ENCODE results near the gene BCL2L11. TPM values are rescaled to one million over a fixed set of nuclear protein-coding genes. Genes with fewer than 3 reads are reported as not detected.

BCL2L11 gene
- total RNA-seq, 1 donor from 2014 or later: 32.5 TPM

DNA sequence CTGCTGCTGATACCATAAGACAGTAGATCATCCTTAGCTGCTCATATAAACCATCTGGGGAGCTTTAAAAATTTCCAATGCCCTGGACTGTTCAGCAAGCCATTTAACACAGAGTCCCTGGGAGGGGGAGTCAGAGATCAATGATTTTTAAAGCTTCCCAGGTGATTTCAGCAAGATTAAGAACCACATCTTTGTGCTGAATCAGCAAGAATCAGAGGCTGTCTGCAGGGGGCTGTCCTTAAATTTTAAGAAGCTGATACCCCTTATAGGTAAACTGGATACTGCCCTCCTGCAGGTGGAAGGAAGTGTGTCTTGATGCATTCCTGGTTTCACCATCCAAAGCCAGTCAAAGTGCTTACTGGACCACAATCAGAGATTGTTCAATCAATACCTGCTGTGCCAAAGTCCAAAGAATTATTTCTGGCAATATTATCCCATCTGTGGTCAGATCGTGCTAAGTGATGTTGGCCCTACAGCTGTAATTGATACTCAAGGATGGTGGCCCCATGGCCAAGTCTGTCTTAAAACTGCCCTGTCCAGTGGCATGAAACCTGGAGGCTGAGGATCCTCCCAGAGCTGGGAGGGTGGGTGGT is 72.2 kb downstream of the BCL2L11 start:
- TF ChIP-seq, protein P1, sequence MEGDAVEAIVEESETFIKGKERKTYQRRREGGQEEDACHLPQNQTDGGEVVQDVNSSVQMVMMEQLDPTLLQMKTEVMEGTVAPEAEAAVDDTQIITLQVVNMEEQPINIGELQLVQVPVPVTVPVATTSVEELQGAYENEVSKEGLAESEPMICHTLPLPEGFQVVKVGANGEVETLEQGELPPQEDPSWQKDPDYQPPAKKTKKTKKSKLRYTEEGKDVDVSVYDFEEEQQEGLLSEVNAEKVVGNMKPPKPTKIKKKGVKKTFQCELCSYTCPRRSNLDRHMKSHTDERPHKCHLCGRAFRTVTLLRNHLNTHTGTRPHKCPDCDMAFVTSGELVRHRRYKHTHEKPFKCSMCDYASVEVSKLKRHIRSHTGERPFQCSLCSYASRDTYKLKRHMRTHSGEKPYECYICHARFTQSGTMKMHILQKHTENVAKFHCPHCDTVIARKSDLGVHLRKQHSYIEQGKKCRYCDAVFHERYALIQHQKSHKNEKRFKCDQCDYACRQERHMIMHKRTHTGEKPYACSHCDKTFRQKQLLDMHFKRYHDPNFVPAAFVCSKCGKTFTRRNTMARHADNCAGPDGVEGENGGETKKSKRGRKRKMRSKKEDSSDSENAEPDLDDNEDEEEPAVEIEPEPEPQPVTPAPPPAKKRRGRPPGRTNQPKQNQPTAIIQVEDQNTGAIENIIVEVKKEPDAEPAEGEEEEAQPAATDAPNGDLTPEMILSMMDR (IDR thresholded peaks at IDR 0.05; ENCODE audit: unreplicated experiment): no peak
- no peaks in the 10 kb centered on the region for H3K27me3 Mint-ChIP-seq (ENCODE audit: unreplicated experiment)
- no peak overlapping the region for H3K4me3 Mint-ChIP-seq (ENCODE audit: unreplicated experiment)
- H3K36me3 Mint-ChIP-seq (ENCODE audit: low read depth, unreplicated experiment): no peaks in the 10 kb centered on the region
- H3K4me1 Mint-ChIP-seq (ENCODE audit: unreplicated experiment): peaks cover 12% of the 10 kb centered on the region
- no peaks in the 10 kb centered on the region for H3K9me3 Mint-ChIP-seq (ENCODE audit: unreplicated experiment)
- no peak for DNase-seq (ENCODE audit: low spot score)
- no peak overlapping the region for H3K27ac Mint-ChIP-seq (ENCODE audit: unreplicated experiment)

DNA sequence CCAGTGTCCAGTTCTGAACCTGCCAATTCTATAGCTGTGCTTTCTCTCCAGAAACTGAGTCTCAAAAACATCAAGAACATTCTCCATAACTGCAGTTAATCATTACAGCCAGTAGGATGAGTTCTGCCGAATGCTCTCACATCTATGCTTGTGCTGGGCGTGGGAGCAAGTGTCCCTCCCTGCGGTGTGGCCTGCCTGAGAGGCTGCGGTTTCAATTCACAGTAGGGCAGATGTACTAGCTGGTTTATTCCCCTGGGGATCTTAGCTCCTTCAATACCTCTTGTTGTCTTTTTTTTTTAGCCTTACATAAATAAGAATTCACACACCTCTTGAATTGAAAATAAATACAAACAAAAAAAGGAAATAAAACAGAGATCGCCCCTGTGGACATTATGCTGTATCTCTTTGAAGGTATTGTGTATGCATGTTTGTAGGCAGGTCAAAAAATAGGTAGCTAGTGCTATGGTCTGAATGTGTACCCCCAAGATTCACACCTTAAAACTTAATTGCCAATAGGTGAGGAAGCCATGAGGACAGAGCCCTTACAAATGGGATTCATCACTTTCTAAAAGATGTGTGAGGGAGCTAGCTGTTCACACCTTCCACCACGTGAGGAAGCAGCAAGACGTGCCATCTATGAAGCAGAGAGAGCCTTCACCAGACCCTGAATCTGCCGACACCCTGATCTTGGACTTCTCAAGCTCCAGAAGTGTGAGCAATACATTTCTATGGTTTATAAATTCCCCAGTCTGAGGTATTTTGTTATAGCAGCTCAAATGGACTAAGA is 74.3 kb downstream of the BCL2L11 start:
- no peak for DNase-seq (ENCODE audit: low spot score)
- H3K9me3 Mint-ChIP-seq (ENCODE audit: unreplicated experiment): no peaks in the 10 kb centered on the region
- H3K4me3 Mint-ChIP-seq (ENCODE audit: unreplicated experiment): no peak overlapping the region
- peaks cover 22% of the 10 kb centered on the region for H3K4me1 Mint-ChIP-seq (ENCODE audit: unreplicated experiment)
- H3K36me3 Mint-ChIP-seq (ENCODE audit: low read depth, unreplicated experiment): no peaks in the 10 kb centered on the region
- TF ChIP-seq, protein P1 (IDR thresholded peaks at IDR 0.05; ENCODE audit: unreplicated experiment): no peak
- H3K27ac Mint-ChIP-seq (ENCODE audit: unreplicated experiment): no peak overlapping the region
- no peaks in the 10 kb centered on the region for H3K27me3 Mint-ChIP-seq (ENCODE audit: unreplicated experiment)

DNA sequence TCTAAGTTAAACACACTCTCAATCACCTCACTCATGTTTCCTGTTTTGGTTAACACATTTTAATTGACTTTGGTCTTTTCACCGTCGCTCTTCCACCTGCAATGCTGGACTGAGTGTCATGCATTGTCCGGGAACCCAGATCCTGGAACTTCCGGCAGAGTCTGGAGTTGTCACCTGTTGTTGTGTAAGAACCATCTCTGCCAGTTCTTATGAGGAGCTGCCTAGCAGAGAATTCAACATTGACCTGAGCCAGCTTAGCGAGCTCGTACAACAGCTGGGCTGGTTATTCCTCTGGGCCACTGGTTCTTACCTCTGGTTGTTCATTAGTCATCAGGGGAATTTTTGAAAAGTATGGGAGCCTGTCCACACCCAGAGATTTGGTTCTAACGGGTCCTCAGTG is 75.7 kb downstream of the BCL2L11 start:
- Mint-ChIP-seq H3K27ac (ENCODE audit: unreplicated experiment) (no peak overlapping the region), H3K27me3 (ENCODE audit: unreplicated experiment) (no peaks in the 10 kb centered on the region), H3K4me3 (ENCODE audit: unreplicated experiment) (no peak overlapping the region), H3K36me3 (ENCODE audit: low read depth, unreplicated experiment) (no peaks in the 10 kb centered on the region), H3K9me3 (ENCODE audit: unreplicated experiment) (no peaks in the 10 kb centered on the region), H3K4me1 (ENCODE audit: unreplicated experiment) (peaks cover 32% of the 10 kb centered on the region)
- no peak for DNase-seq (ENCODE audit: low spot score)
- TF ChIP-seq, protein P1 (IDR thresholded peaks at IDR 0.05; ENCODE audit: unreplicated experiment): no peak

DNA sequence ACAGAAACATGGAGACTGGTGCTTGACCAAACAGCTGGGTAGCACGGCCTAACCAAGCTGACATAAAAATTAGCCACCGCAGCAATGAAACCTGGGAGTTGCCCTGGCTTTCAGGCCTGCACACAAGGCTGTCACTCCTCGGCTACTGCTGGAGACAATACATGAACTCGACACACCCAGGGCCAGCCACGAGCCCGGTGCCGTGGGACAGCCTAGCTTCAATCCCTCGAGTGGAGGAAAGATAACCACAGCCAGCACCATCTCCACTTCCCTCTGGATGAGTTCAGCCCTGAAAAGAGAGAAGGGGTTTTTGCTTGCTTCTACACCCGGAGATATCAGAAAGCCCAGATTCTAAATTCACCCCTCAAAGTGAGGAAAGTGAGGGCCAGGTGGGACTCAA is 78.0 kb downstream of the BCL2L11 start:
- no peak overlapping the region for H3K4me3 Mint-ChIP-seq (ENCODE audit: unreplicated experiment)
- TF ChIP-seq, protein P1 (IDR thresholded peaks at IDR 0.05; ENCODE audit: unreplicated experiment): no peak
- no peaks in the 10 kb centered on the region for H3K9me3 Mint-ChIP-seq (ENCODE audit: unreplicated experiment)
- DNase-seq (ENCODE audit: low spot score): no peak
- H3K36me3 Mint-ChIP-seq (ENCODE audit: low read depth, unreplicated experiment): no peaks in the 10 kb centered on the region
- H3K4me1 Mint-ChIP-seq (ENCODE audit: unreplicated experiment): peaks cover 26% of the 10 kb centered on the region
- H3K27ac Mint-ChIP-seq (ENCODE audit: unreplicated experiment): no peak overlapping the region
- no peaks in the 10 kb centered on the region for H3K27me3 Mint-ChIP-seq (ENCODE audit: unreplicated experiment)

DNA sequence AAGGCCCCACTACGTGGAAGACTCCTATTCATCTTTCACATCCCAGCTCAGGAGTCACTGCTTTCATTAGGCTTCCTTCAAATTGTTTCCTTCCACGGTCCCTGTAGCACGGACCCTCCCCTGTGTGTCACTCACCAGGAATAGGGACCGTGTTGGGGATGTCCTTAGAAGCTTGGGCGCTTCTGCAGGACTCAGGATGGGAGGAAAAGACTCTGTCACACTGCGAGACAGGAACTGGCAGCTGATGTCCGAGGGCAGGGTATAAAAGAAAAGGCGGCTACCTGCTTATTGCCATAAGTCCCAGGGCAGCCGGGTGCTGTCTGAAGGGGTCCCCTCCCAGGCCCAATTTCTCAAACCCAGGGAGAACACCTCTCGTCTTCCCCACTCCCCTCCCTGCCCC is 79.1 kb downstream of the BCL2L11 start:
- DNase-seq (ENCODE audit: low spot score): no peak

More for the DNA sequence above, 79.1 kb downstream of the BCL2L11 start:
- no peak overlapping the region for H3K27ac Mint-ChIP-seq (ENCODE audit: unreplicated experiment)
- peaks cover 25% of the 10 kb centered on the region for H3K4me1 Mint-ChIP-seq (ENCODE audit: unreplicated experiment)
- H3K9me3 Mint-ChIP-seq (ENCODE audit: unreplicated experiment): no peaks in the 10 kb centered on the region
- H3K4me3 Mint-ChIP-seq (ENCODE audit: unreplicated experiment): no peak overlapping the region
- no peaks in the 10 kb centered on the region for H3K36me3 Mint-ChIP-seq (ENCODE audit: low read depth, unreplicated experiment)
- TF ChIP-seq, protein P1 (IDR thresholded peaks at IDR 0.05; ENCODE audit: unreplicated experiment): no peak
- H3K27me3 Mint-ChIP-seq (ENCODE audit: unreplicated experiment): no peaks in the 10 kb centered on the region
